GM12801 (cell line): ENCODE data around the gene MRPL20.

Source experiments
- CTCF ChIP-seq: IDR thresholded peaks from one replicate; pipeline ENCODE4 v1.5.1; 2011; ENCODE audit warnings: control low read depth; ENCODE audit not compliant: insufficient read length; ENCODE audit errors: extremely low read depth

The MRPL20 gene

GRCh38 chr1:1421907-1422464 lies 14.9 kb upstream of the MRPL20 start:
- TF ChIP-seq CTCF = no peak

GRCh38 chr1:1421147-1421906 lies 14.2 kb upstream of the MRPL20 start, which contains the start of gene ANKRD65:
TSS of gene ANKRD65 (minus strand) at chr1:1421276. CDS start at chr1:1421005, 271 bp downstream.
- TF ChIP-seq CTCF = no peak

GRCh38 chr1:1420654-1421141 lies 13.6 kb upstream of the MRPL20 start:
- no peak for TF ChIP-seq CTCF

- no peak for TF ChIP-seq CTCF
Measured at GRCh38 chr1:1419813-1420653, 12.9 kb upstream of the MRPL20 start.

- TF ChIP-seq CTCF = no peak
Measured at GRCh38 chr1:1419363-1419812, 12.3 kb upstream of the MRPL20 start.

- TF ChIP-seq CTCF = no peak
Measured at GRCh38 chr1:1418464-1419362, 11.6 kb upstream of the MRPL20 start.
